Prostate gland (tissue), 2 donors: ENCODE data around the gene TMEM198. TPM values are rescaled to one million over a fixed set of nuclear protein-coding genes. Genes with fewer than 3 reads are reported as not detected.

Experiments
- DNase-seq: peaks from one replicate; pipeline ENCODE4 v3.0.0-alpha.2; 2019; ENCODE audit warnings: low spot score
- H3K27ac ChIP-seq, 2 donors: fragments of 200-600 bp; sonication (generic); 2 replicates each; pipeline ENCODE4 v1.5.1; 2017 to 2019
- H3K27me3 ChIP-seq: fragments of 200-600 bp; sonication (generic); replicated peaks from 2 replicates; pipeline ENCODE4 v1.5.1; 2019; ENCODE audit not compliant: insufficient read depth
- H3K36me3 ChIP-seq, 2 donors: fragments of 200-600 bp; sonication (generic); 1 replicate in 1 of 2; 2 replicates in 1 of 2; pipeline versions ENCODE4 v1.5.1 to v1.8.1; 2017 to 2019
- H3K4me1 ChIP-seq: fragments of 200-600 bp; sonication (generic); replicated peaks from 2 replicates; pipeline ENCODE4 v1.5.1; 2019
- H3K4me3 ChIP-seq, 2 donors: fragments of 200-600 bp; sonication (generic); 2 replicates each; pipeline ENCODE4 v1.5.1; 2017 to 2019
- H3K9me3 ChIP-seq: fragments of 200-600 bp; sonication (generic); 2 replicates; pipeline ENCODE4 v1.5.1; 2017
- POLR2A ChIP-seq: fragments of 450-650 bp; IDR thresholded peaks from one replicate; pipeline ENCODE4 v1.6.1; 2016; ENCODE audit warnings: antibody characterized with exemption, mild to moderate bottlenecking
- POLR2AphosphoS5 ChIP-seq: sonication (generic); formaldehyde crosslinking; IDR thresholded peaks from one replicate; pipeline ENCODE4 v1.6.1; 2017; ENCODE audit warnings: antibody characterized with exemption
- WGBS: methylation state at CpG from one replicate; pipeline ENCODE4 v1.1.5; 2018; 5-methylcytosine and 5-hydroxymethylcytosine counted together
- intact Hi-C: fragments of 100-400 bp; cut with DNase I; formaldehyde crosslinking; loops from one replicate; pipeline ENCODE4 v1.14.2; 2022
- total RNA-seq, 2 donors: library from RNA; depleted of rRNA; stranded (reverse); fragments of >200 nt; gene quantifications; one replicate each; pipeline ENCODE4 v1.1.0, GENCODE V29; 2016
- TF ChIP-seq, protein P1 (sequence below), 4 experiments: fragments of 200-600 bp in 2 of 4; fragments of 450-650 bp in 2 of 4; sonication (generic) in 2 of 4; IDR thresholded peaks; 1 replicate in 3 of 4; 2 replicates in 1 of 4; pipeline ENCODE4 v1.5.1; 2016 to 2019; ENCODE audit warnings: antibody characterized with exemption in 4 of 4, mild to moderate bottlenecking in 2 of 4, moderate library complexity in 2 of 4

Gene TMEM198
- total RNA-seq, 2 donors from 2014 or later, result 5.7 to 11.5 TPM

DNA sequence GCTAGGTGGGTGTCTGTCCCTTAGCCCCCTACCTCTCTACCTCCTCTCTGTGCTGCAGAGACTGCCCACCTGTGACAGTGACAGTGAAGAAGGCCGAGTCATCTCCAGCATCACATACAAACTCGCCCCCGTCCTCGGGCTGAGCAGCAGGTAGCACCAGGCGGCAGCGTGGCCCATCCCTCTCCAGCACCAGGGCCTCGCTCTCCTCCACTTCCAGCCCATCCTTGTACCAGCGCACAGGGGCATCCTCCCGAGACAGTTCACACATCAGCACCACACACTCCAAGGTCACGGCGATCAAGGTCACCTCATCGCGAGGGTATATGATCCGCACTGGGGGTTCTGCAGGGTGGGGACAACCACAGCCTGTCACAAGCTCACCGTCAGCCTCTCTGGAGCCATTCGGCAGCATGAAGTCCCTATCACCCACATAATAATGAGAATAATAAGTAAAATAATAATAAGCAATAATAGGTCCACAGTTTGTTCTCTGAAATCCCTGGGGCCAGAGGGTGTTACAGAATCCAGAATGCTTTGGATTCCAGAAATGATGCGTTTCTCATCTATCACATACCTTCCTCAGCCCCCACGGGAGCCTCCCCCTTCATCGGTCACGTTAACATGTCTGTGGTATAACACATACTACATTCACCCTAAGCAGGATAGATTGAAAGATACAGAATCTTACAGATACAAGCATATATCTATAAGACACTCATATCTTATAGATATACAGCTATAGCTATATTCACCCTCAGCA, 15.5 kb downstream of the TMEM198 start:
- no peak overlapping the region for H3K4me3 ChIP-seq
- H3K36me3 ChIP-seq, result peaks cover 0 to 3% of the 10 kb centered on the region in 2 donors
- no peak overlapping the region for H3K27ac ChIP-seq
- 95% methylated on average over 20 of the region's 20 CpGs for WGBS
- TF ChIP-seq POLR2A, result no peak
- no peak for TF ChIP-seq POLR2AphosphoS5
- TF ChIP-seq, protein P1, sequence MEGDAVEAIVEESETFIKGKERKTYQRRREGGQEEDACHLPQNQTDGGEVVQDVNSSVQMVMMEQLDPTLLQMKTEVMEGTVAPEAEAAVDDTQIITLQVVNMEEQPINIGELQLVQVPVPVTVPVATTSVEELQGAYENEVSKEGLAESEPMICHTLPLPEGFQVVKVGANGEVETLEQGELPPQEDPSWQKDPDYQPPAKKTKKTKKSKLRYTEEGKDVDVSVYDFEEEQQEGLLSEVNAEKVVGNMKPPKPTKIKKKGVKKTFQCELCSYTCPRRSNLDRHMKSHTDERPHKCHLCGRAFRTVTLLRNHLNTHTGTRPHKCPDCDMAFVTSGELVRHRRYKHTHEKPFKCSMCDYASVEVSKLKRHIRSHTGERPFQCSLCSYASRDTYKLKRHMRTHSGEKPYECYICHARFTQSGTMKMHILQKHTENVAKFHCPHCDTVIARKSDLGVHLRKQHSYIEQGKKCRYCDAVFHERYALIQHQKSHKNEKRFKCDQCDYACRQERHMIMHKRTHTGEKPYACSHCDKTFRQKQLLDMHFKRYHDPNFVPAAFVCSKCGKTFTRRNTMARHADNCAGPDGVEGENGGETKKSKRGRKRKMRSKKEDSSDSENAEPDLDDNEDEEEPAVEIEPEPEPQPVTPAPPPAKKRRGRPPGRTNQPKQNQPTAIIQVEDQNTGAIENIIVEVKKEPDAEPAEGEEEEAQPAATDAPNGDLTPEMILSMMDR (IDR thresholded peaks at IDR 0.05), result no peak
- DNase-seq, result no peak
- no peaks in the 10 kb centered on the region for H3K4me1 ChIP-seq
- H3K9me3 ChIP-seq, result no peaks in the 10 kb centered on the region
- intact Hi-C loops, result no loop called here
- H3K27me3 ChIP-seq, result no peaks in the 10 kb centered on the region

DNA sequence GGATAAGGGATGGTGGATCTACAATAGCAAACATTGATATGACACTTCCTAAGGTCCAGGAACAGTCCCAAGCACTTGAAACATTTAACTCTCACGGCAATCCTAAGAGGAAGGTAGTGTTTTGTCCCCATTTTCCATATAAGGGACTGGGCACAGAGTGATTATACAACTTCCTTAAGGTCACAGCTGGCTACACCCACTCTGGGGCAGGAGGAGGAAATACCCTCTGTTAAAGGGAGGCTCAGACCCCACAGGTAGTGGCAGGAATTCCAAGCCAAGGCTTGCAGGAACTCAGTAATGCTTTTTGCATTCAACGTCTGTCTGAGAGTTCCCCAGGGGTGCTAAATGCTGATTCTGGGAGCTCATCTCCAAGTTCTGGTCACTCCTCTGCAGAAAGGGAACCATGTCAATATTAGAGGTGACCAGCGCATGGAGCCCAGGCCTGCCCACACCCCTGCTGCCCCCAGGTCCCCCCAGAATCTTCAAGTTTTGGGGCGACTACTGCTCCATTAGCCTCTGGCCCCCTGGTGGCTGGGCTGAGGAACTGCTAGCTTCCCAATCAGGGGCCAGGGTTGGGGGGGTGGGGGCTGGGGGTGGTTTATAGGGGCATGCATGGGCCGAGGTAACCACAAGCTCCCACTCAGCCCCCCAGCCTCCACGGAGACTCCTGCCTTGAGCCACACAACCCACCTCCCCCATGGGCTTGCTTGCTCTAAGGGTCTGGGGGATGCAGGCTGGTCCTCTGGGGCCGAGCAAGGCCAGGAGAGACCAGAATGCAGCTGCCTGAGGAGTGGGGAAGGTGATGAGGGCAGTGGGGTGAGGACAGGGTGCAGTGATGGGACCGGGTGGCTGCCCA, 16.4 kb downstream of the TMEM198 start:
- Histone ChIP-seq H3K9me3 (no peaks in the 10 kb centered on the region), H3K4me3 (no peak overlapping the region), H3K27ac (no peak overlapping the region), H3K4me1 (no peaks in the 10 kb centered on the region), H3K36me3 (peaks cover 0 to 3% of the 10 kb centered on the region in 2 donors), H3K27me3 (no peaks in the 10 kb centered on the region)
- no peak for DNase-seq
- intact Hi-C loops, result no loop called here
- TF ChIP-seq, protein P1 (IDR thresholded peaks at IDR 0.05), result peak in 3 of 4 experiments; percentile 30 to 57 (median 49)
- TF ChIP-seq POLR2AphosphoS5, result no peak
- WGBS, result 38% methylated on average over 8 of the region's 8 CpGs

DNA sequence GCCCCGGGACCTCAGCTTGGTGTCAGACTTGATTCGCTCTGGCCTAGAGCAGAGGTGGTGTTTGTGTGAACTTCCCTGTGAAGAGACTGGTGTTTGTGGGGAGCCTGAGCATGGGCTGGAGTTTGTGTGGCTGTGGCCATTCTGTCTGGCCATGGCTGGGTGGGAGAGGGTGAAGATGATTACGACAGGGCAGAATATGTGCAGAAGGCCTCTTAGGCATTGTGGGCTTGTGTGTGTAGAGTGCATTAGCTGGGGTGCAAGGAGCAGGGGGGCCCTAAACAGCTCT, 17.0 kb downstream of the TMEM198 start:
- Histone ChIP-seq H3K4me3 (no peak overlapping the region), H3K36me3 (peaks cover 0 to 3% of the 10 kb centered on the region in 2 donors), H3K9me3 (no peaks in the 10 kb centered on the region), H3K27ac (no peak overlapping the region), H3K27me3 (no peaks in the 10 kb centered on the region), H3K4me1 (no peaks in the 10 kb centered on the region)
- intact Hi-C loops, result no loop called here
- WGBS, result 86% methylated on average over 3 of the region's 3 CpGs
- no peak for DNase-seq
- TF ChIP-seq POLR2A (no peak), POLR2AphosphoS5 (no peak)
- TF ChIP-seq, protein P1 (IDR thresholded peaks at IDR 0.05), result no peak

DNA sequence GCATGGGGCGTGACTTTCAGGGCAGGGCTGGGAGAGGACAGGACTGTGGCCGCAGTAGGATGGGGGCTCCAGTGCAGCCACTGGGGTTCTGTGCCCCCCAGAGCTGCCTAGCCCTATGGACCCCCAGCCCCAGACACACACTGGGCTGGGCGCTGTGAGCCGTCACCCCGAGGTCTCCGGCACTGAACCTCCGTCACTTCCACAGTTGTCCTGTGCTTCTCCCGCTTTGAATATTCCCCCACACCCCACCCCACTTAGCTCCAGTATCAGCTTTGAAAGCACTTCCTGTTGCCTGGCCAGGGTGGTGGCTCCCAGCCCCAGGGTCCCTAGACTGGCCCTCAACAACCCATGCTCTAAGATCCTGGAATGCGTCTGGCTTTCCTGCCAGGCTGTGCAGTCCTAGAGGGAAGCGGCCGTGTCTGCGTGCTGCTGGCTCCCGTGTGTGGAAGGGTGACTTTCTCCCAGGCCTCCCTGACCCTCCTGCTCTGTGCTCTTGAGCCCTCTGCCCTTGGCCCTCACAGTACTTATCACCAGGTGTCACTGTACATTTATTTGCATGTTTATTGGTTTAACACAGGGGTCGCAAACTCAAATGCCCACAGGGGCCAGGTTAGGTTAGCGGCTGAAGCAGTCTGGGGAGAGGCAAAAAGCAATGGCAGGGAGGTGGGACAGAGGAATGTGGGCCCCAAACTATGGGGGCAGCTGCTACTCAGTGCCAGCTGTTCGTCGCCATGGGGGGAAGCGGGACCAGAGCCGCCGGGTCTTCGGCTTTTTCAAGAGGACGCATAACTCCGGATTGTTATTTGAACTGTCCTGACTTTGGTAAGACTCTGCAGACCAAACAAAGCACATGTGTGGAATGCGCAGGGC, 17.6 kb downstream of the TMEM198 start:
- no peak overlapping the region for H3K27ac ChIP-seq
- no peaks in the 10 kb centered on the region for H3K27me3 ChIP-seq
- no peaks in the 10 kb centered on the region for H3K9me3 ChIP-seq
- TF ChIP-seq, protein P1 (IDR thresholded peaks at IDR 0.05), result no peak
- TF ChIP-seq POLR2AphosphoS5, result no peak
- no peak for TF ChIP-seq POLR2A
- no peak overlapping the region for H3K4me3 ChIP-seq
- H3K36me3 ChIP-seq, result peaks cover 0 to 3% of the 10 kb centered on the region in 2 donors
- H3K4me1 ChIP-seq, result no peaks in the 10 kb centered on the region
- intact Hi-C loops, result no loop called here
- no peak for DNase-seq
- WGBS, result 84% methylated on average over 24 of the region's 24 CpGs
